Stimulated activated CD4-positive, alpha-beta T cell treated with anti-CD3 and anti-CD28 coated beads, Interleukin-12 subunit alpha, Interleukin-12 subunit beta, amount 100 ng/mL, for 48 hours (primary cell): Measurements from ENCODE around the gene STAC.
"Not testable (repeated sequence)": the region's sequence is repeated elsewhere in the genome, so short reads cannot be mapped to it uniquely, and the experiment has no call there.

ENCODE experiments used
- DNase-seq, 3 donors: peaks; one replicate each; pipeline ENCODE4 v3.0.0-alpha.2; 2020; ENCODE audit warnings: low read depth in 2 of 3, low spot score in 1 of 3

The STAC gene

DNA sequence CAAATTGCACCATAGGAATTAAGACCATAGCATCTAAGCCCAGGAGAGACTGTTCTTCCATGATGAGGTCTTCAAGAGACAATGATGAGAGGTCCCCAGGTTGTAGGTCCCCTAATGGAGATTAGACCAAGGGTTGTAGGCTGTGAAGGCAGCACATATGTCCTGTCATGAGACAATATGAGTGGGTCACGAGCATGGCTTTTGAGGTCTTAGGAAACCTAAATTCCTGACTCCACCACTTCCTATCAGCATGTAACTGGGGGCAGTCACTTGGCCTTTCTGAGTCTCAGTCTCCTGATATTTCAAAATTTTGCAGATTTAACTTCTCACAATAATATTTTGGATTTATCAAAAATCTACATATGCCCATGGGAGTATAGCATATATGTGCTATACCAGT, 31.3 kb downstream of the STAC start:
- DNase-seq: no peak

DNA sequence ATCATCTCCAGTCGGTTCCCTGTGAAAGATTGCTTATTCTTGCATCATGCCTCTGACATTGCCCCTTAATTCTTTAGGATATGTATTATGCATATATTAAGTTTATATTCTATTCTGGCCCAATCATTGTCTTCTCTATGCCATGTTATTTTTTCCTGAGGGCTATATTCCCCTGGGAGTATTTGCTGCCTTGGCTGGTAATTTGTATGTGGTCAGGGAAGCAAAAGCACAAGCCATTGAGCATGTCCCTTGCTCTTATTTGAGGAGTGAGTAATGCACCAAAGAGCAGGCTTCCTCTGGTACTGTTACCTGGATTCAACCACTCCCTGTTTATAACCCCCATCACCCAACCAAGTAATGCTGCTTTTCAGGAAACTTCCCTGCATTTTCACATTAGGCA, 36.3 kb downstream of the STAC start:
- no peak for DNase-seq

GRCh38 chr3:36417237-36417636, 36.9 kb downstream of the STAC start:
- DNase-seq: no peak

DNA sequence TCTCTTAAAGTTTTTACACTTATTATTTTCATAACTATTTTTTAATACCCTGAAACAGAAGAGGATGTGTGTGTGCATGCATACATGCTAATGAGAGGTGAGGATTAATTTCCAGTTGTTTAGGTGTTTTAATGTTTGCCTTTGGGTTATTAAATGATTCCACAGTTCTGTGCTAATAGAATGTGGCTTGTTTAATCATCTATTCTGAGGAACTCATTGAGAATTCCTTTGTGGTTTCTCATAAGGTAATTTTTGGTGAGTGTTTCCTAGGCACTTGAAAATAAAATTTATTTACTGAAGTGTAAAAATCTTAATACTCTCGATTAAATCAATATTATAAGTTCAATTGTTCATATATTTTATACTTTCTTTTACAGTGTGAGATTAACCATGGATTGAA, 38.0 kb downstream of the STAC start:
- no peak for DNase-seq

DNA sequence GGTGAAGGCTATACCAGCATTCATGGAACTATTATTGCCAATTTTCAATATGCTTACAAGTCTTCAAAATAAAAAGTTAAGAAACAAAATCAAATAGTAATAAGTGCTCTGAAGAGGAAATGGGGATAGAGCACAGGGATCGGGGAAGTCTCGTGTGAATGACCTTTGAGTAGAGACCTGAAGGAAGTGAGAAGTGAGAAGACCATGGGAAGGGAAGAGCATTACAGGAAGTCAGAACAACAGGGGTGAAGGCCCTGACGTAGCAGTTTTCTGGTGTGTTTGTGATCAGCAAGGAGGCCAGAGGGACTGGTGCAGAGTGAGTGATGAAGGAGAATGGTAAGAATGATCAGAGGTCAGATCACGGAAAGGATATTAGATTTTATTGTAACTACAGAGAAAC, 48.1 kb downstream of the STAC start:
- no peak for DNase-seq

DNA sequence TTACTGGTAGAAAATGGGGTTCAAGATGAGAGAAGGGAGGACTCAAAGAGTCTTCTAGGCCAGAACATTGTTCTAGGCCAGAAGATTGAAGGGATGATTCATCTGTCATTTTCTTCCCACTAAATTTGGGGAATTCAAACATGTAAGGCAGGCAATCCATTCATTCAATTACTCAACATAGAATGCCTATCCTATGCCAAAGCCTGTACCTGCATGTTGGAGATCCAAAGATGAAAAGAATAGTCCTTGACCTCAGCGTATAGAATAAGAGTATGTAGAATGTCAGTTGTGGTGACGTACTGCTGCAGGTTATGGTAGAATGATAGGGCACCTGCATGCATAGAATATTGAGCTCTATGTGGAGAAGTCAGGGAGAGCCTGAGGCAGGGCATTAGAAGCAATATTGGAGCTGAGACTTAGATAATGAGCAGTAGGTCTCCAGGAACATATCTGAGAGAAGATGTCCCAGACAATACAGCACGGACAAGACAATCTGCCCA, 49.7 kb downstream of the STAC start:
- DNase-seq: no peak

- DNase-seq: no peak
Observed at GRCh38 chr3:36433511-36433910, 53.2 kb downstream of the STAC start.

GRCh38 chr3:36434687-36435426, 54.6 kb downstream of the STAC start:
- DNase-seq: no peak

DNA sequence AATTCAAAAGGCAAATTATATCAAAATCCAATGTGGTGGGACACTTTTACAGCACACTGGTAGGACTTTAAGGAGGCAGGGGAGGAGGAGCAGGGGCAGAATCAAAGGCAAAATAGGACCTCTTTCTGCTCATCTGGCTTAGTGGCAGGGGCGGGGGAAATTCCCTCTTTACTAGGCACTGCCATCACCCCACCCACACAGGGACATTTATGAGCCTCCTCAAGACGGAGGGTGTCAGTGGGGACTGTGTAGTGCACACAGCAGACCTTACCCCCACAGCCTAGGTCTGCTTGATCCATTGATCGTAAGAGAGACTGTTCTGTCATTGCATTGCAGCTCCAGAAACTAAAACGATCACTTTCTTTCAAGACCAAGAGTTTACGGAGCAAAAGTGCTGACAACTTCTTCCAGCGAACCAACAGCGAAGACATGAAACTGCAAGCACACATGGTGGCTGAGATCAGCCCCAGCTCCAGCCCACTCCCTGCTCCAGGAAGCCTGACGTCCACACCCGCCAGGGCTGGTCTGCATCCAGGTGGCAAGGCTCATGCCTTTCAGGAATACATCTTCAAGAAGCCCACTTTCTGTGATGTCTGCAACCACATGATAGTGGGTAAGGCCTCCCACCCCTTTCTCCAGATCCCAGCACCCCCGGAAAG, 62.9 kb downstream of the STAC start:
- DNase-seq: no peak

GRCh38 chr3:36444909-36445308, 64.6 kb downstream of the STAC start:
- DNase-seq: no peak

- no peak for DNase-seq
Observed at GRCh38 chr3:36446276-36446675, 66.0 kb downstream of the STAC start.

GRCh38 chr3:36447061-36447460, 66.8 kb downstream of the STAC start:
- DNase-seq: no peak

DNA sequence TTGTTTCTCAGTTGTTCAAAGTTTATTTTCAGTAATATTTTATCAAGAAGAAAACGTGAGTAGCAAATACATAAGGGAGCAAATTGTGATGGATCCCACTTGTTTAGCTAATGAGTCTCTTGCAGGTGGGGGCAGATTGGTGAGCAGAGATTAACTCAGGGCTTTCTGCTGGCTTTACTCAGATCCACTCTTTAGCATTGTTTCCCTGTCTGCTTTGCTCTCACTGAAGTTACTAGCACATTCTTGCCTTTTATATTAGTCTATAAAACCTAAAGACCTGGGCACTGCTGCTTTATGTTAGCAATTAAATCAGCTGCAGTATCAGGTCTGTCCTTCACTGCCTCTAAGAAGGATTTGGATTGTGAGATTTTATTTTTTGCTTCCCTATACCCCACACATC, 71.5 kb downstream of the STAC start:
- no peak for DNase-seq

GRCh38 chr3:36453213-36453612, 72.9 kb downstream of the STAC start:
- DNase-seq: not testable (repeated sequence)

- not testable (repeated sequence) for DNase-seq
Observed at GRCh38 chr3:36453896-36454295, 73.6 kb downstream of the STAC start.

DNA sequence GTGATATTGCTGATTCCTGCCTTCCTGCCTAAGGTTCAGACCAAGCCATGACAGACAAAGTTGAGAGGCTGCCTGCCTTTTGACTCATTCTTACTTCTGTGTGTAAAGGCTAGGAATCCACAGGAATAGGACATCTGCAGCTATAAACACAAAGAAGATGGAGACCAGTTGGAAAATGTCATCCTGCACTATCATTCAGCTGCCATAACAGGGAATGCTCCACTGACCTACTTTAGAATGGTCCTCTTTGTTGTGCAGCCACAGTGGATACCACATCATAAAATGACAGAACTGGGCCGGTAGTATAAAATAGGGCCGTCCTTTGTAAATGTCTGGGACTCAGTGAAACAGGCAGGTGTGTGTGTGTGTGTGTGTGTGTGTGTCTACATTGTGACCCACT, 75.1 kb downstream of the STAC start:
- DNase-seq: no peak

DNA sequence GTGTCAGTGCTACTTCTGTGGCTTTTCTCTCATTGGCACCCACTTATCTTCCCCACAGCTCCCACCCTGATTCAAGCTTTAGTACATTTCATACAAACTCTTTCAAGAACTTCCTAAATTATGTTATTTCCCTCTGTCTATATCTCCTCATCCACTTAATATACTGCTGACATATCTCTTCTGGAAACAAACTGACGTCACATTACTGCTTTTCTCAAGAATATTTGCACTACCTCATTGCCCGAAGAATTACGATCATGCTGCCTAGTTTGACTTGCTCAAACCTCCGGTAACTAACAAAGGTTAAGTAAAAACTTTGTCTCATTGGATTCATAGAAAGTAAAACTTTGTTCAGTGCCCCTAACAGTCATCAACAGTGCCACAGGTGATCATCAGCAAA, 76.5 kb downstream of the STAC start:
- DNase-seq: no peak

- no peak for DNase-seq
Observed at GRCh38 chr3:36457667-36458066, 77.4 kb downstream of the STAC start.

DNA sequence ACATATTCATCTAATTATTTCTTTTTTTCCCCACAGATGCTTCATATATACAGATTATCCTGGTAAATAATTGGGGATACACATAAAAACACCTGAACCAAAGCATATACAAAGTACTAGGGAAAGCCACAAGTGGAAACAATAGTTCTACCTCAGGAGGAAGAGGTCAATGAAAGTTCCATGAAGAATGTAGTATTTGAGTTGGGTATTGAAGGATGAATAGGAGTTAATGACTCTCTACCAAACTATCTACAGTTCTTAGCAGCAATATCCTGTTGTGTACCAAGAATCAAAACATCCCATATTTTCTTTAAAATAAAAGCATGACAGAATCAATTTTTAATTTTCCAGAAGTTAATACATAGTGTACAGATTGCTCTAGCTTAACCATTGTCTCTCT, 78.9 kb downstream of the STAC start:
- no peak for DNase-seq

- DNase-seq: no peak
Observed at GRCh38 chr3:36461597-36461996, 81.3 kb downstream of the STAC start.

DNA sequence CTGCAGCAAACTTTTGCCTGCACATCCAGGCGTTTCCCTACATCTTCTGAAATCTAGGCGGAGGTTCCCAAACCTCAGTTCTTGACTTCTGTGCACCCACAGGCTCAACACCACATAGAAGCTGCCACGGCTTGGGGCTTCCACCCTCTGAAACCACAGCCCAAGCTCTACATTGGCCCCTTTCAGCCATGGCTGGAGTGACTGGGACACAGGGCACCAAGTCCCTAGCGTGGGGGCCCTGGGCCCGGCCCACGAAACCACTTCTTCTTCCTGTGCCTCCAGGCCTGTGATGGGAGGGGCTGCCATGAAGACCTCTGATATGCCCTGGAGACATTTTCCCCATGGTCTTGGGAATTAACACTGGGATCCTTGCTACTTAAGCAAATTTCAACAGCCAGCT, 91.7 kb downstream of the STAC start:
- DNase-seq: not testable (repeated sequence)

DNA sequence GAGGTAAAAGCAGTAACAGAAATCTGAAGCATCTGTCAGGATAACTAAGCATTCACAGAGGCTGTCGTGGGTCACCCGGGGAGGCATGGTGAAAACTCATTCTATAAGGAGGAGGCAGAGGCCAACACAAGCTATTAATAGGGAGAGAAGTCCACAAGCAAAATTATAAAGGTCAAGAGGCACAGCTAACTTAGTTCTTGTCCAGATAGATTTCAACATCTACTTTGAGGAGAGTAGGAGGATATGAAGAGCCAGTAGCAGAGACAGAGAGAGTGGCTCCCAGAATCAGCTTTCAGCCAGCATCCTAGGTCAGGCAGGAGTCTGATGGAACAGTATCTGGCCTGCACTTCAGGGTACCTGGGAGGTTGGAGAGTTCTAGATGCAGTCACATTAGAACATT, 95.3 kb downstream of the STAC start:
- DNase-seq: no peak
